Measurements from ENCODE around the gene ITGAX. TPM values are rescaled to one million over a fixed set of nuclear protein-coding genes. Genes with fewer than 3 reads are reported as not detected.

Gene ITGAX
- polyA plus RNA-seq, 1 of the 3 experiments (the other 2 are of a cell fraction) = 0.66 TPM

- Histone ChIP-seq H3K27me3 (ENCODE audit: insufficient read depth) (peaks cover 17% of the 10 kb centered on the region; the same call in 1 of the 2 replicates), H3K9me3 (no peaks in the 10 kb centered on the region), H3K4me2 (no peak overlapping the region), H4K20me1 (ENCODE audit: insufficient read depth) (no peaks in the 10 kb centered on the region), H3K27ac (ENCODE audit: low read depth in 2 of 2, low read length in 1 of 2) (no peak overlapping the region), H3K79me2 (ENCODE audit: insufficient read depth) (no peaks in the 10 kb centered on the region), H3F3A (replicated peaks; ENCODE audit: insufficient read depth) (peaks cover 4% of the 10 kb centered on the region), H3K4me1 (ENCODE audit: control insufficient read depth in 1 of 2, insufficient read depth in 2 of 2, low read depth in 1 of 2, low read length in 1 of 2) (peaks cover 0 to 3% of the 10 kb centered on the region in 2 experiments; a peak in 1 of 4 replicates), H3K9ac (no peak overlapping the region), H3K36me3 (replicated peaks in 1 of 2; ENCODE audit: control insufficient read depth in 1 of 2, insufficient read depth in 2 of 2, low read length in 1 of 2) (no peaks in the 10 kb centered on the region), H2AFZ (ENCODE audit: low read depth) (no peak overlapping the region), H3K9me2 (no peaks in the 10 kb centered on the region), H3K4me3 (ENCODE audit: low read depth in 2 of 2, low read length in 1 of 2) (no peak overlapping the region)
- no peak for TF ChIP-seq USF2 (IDR thresholded peaks at IDR 0.05; ENCODE audit: borderline replicate concordance, low read depth, low read length)
- TF ChIP-seq GABPA (IDR thresholded peaks at IDR 0.05; ENCODE audit: low read depth) = no peak
- TF ChIP-seq FOSL2 (IDR thresholded peaks at IDR 0.05; ENCODE audit: borderline replicate concordance, low read depth) = no peak
- no peak for TF ChIP-seq RFX5 (IDR thresholded peaks at IDR 0.05; ENCODE audit: low read length)
- TF ChIP-seq TCF12 (IDR thresholded peaks at IDR 0.05) = no peak
- no peak for TF ChIP-seq POLR2AphosphoS5 (IDR thresholded peaks at IDR 0.05; ENCODE audit: low read depth, low read length)
- TF ChIP-seq GATA2 (CRISPR knock-in tag; IDR thresholded peaks at IDR 0.05) = no peak
- no peak for TF ChIP-seq MEF2A (IDR thresholded peaks at IDR 0.05; ENCODE audit: borderline replicate concordance, low read depth)
- no peak for TF ChIP-seq USF1 (IDR thresholded peaks at IDR 0.05; ENCODE audit: borderline replicate concordance, low read depth)
- TF ChIP-seq TAF1 (IDR thresholded peaks at IDR 0.05; ENCODE audit: borderline replicate concordance, low read depth, low read length) = no peak
- no peak for TF ChIP-seq TEAD4 (IDR thresholded peaks at IDR 0.05; ENCODE audit: borderline replicate concordance, insufficient read depth)
- CTCF ChIA-PET = no interaction called here
- no peak for DNase-seq
- POLR2A ChIA-PET = no interaction called here
- WGBS (ENCODE audit: low lambda C conversion rate) = 27% methylated on average over 2 of the region's 9 CpGs
Measured at GRCh38 chr16:31397701-31398100, 42.7 kb downstream of the ITGAX start.

- H3K4me1 ChIP-seq (ENCODE audit: control insufficient read depth in 1 of 2, insufficient read depth in 2 of 2, low read depth in 1 of 2, low read length in 1 of 2) = peaks cover 0 to 6% of the 10 kb centered on the region in 2 experiments; a peak in 1 of 4 replicates
- no peaks in the 10 kb centered on the region for H3K9me3 ChIP-seq
- no peak overlapping the region for H3K9ac ChIP-seq
- POLR2A ChIA-PET = no interaction called here
- no peak overlapping the region for H2AFZ ChIP-seq (ENCODE audit: low read depth)
- TF ChIP-seq CTCF (IDR thresholded peaks at IDR 0.05) = no peak
- TF ChIP-seq MXI1 (IDR thresholded peaks at IDR 0.05; ENCODE audit: low read depth, low read length) = no peak
- no peak for TF ChIP-seq SIN3A (IDR thresholded peaks at IDR 0.05; ENCODE audit: borderline replicate concordance, low read depth, low read length)
- TF ChIP-seq RXRA (IDR thresholded peaks at IDR 0.05; ENCODE audit: borderline replicate concordance, low read depth) = no peak
- no peak for TF ChIP-seq MEF2A (IDR thresholded peaks at IDR 0.05; ENCODE audit: borderline replicate concordance, low read depth)
- TF ChIP-seq FOSL2 (IDR thresholded peaks at IDR 0.05; ENCODE audit: borderline replicate concordance, low read depth) = no peak
- no peak for TF ChIP-seq NFIC (IDR thresholded peaks at IDR 0.05; ENCODE audit: borderline replicate concordance)
- no peak for TF ChIP-seq MAX (IDR thresholded peaks at IDR 0.05; ENCODE audit: low read depth)
- no peak for TF ChIP-seq YY1 (IDR thresholded peaks at IDR 0.05; ENCODE audit: low read depth)
- no peak for TF ChIP-seq TCF12 (IDR thresholded peaks at IDR 0.05)
- no peak for TF ChIP-seq TEAD4 (IDR thresholded peaks at IDR 0.05; ENCODE audit: borderline replicate concordance, insufficient read depth)
- TF ChIP-seq USF2 (IDR thresholded peaks at IDR 0.05; ENCODE audit: borderline replicate concordance, low read depth, low read length) = no peak
- no peak for TF ChIP-seq RCOR1 (IDR thresholded peaks at IDR 0.05; ENCODE audit: low read length)
- peaks cover 7% of the 10 kb centered on the region; the same call in 1 of the 2 replicates for H3K79me2 ChIP-seq (ENCODE audit: insufficient read depth)
- no peak overlapping the region for H3K4me2 ChIP-seq
- H3K9me2 ChIP-seq = no peaks in the 10 kb centered on the region
- DNase-seq = no peak
- H3K4me3 ChIP-seq (ENCODE audit: low read depth in 2 of 2, low read length in 1 of 2) = no peak overlapping the region; a peak in 1 of 4 replicates
- no peaks in the 10 kb centered on the region for H3K36me3 ChIP-seq (replicated peaks in 1 of 2; ENCODE audit: control insufficient read depth in 1 of 2, insufficient read depth in 2 of 2, low read length in 1 of 2)
- 14% methylated on average over 1 of the region's 2 CpGs for WGBS (ENCODE audit: low lambda C conversion rate)
- H3K27ac ChIP-seq (ENCODE audit: low read depth in 2 of 2, low read length in 1 of 2) = no peak overlapping the region
- CTCF ChIA-PET = no interaction called here
- H3K27me3 ChIP-seq (ENCODE audit: insufficient read depth) = peaks cover 11% of the 10 kb centered on the region; the same call in 1 of the 2 replicates
- H4K20me1 ChIP-seq (ENCODE audit: insufficient read depth) = no peaks in the 10 kb centered on the region
- H3F3A ChIP-seq (replicated peaks; ENCODE audit: insufficient read depth) = peaks cover 9% of the 10 kb centered on the region
Measured at GRCh38 chr16:31400191-31400590, 45.2 kb downstream of the ITGAX start.

Data from SK-N-SH (cell line).